Dermis microvascular lymphatic vessel endothelial cell (primary cell): ENCODE results near the gene TYRO3. TPM values are rescaled to one million over a fixed set of nuclear protein-coding genes. Genes with fewer than 3 reads are reported as not detected.

ENCODE experiments used
- DNase-seq, 2 donors: peaks; one replicate each; pipeline versions ENCODE4 v3.0.0 to v3.0.0-alpha.2; 2010; ENCODE audit warnings: low read depth in 2 of 2
- total RNA-seq: library from RNA; depleted of rRNA; stranded (reverse); fragments of >200 nt; gene quantifications from 2 replicates; pipeline ENCODE4 v1.2.1, GENCODE V29; 2014

TYRO3 gene
- total RNA-seq, result 2.7 and 3.1 TPM in 2 replicates

GRCh38 chr15:41558400-41559238 lies at the start of gene TYRO3:
Gene TYRO3, plus strand, starts transcription at chr15:41559212. Its CDS starts 46 bp downstream, at chr15:41559258.
- DNase-seq, result peak in 1 of 2 donors; percentile 57

- DNase-seq, result no peak
Measured at GRCh38 chr15:41510728-41511127, 48.3 kb upstream of the TYRO3 start.

- DNase-seq, result no peak
Measured at GRCh38 chr15:41511331-41511898, 47.6 kb upstream of the TYRO3 start.

- DNase-seq, result no peak
Measured at GRCh38 chr15:41511899-41512369, 47.1 kb upstream of the TYRO3 start.

GRCh38 chr15:41512512-41512939 lies 46.5 kb upstream of the TYRO3 start:
- DNase-seq, result no peak

GRCh38 chr15:41512940-41513505 lies 46.0 kb upstream of the TYRO3 start:
- no peak for DNase-seq

GRCh38 chr15:41513506-41514227 lies 45.3 kb upstream of the TYRO3 start, which contains the start of gene LTK:
Gene LTK, minus strand, starts transcription at chr15:41513827. Its CDS starts 118 bp downstream, at chr15:41513709.
- DNase-seq, result no peak

GRCh38 chr15:41517895-41518449 lies 41.0 kb upstream of the TYRO3 start:
- no peak for DNase-seq

GRCh38 chr15:41520636-41521035 lies 38.4 kb upstream of the TYRO3 start:
- DNase-seq, result no peak

- DNase-seq, result no peak
Measured at GRCh38 chr15:41521614-41522013, 37.4 kb upstream of the TYRO3 start.

GRCh38 chr15:41523097-41523496 lies 35.9 kb upstream of the TYRO3 start:
- no peak for DNase-seq

- peak in 1 of 2 donors; percentile 61 for DNase-seq
Measured at GRCh38 chr15:41530363-41530956, 28.6 kb upstream of the TYRO3 start.

- DNase-seq, result no peak
Measured at GRCh38 chr15:41535544-41535943, 23.5 kb upstream of the TYRO3 start.

GRCh38 chr15:41536866-41537265 lies 22.1 kb upstream of the TYRO3 start:
- DNase-seq, result no peak

- DNase-seq, result no peak
Measured at GRCh38 chr15:41543521-41543870, 15.5 kb upstream of the TYRO3 start.

- no peak for DNase-seq
Measured at GRCh38 chr15:41544650-41545015, 14.4 kb upstream of the TYRO3 start.

GRCh38 chr15:41545218-41545617 lies 13.8 kb upstream of the TYRO3 start:
- DNase-seq, result no peak

- peak in 1 of 2 donors; percentile 24 for DNase-seq
Measured at GRCh38 chr15:41546851-41547786, 11.9 kb upstream of the TYRO3 start.

GRCh38 chr15:41550066-41550775 lies 8.8 kb upstream of the TYRO3 start:
- DNase-seq, result no peak
